T-helper 2 cell treated with Interferon-gamma antibody and Interleukin-4, amounts not matched to agents 5 μg/mL and 100 μg/mL, for 36 hours (primary cell): ENCODE data around the gene CADM4.

Experiments
- DNase-seq: peaks from one replicate; pipeline ENCODE4 v3.0.0; 2021; ENCODE audit warnings: low spot score
- H3K27ac Mint-ChIP-seq: one replicate; pipeline ENCODE4 v1.8.0; 2021; ENCODE audit warnings: mild to moderate bottlenecking, mixed read lengths
- H3K27me3 Mint-ChIP-seq: one replicate; pipeline ENCODE4 v1.8.0; 2021; ENCODE audit warnings: low read depth, mixed read lengths
- H3K36me3 Mint-ChIP-seq: one replicate; pipeline ENCODE4 v1.8.0; 2021; ENCODE audit warnings: low read depth, mixed read lengths
- H3K4me1 Mint-ChIP-seq: one replicate; pipeline ENCODE4 v1.8.0; 2021; ENCODE audit warnings: low read depth, mixed read lengths
- H3K4me3 Mint-ChIP-seq: one replicate; pipeline ENCODE4 v1.8.0; 2022; ENCODE audit warnings: mild to moderate bottlenecking, moderate library complexity, mixed read lengths
- H3K9me3 Mint-ChIP-seq: one replicate; pipeline ENCODE4 v1.8.0; 2021; ENCODE audit warnings: mixed read lengths

The CADM4 gene

DNA sequence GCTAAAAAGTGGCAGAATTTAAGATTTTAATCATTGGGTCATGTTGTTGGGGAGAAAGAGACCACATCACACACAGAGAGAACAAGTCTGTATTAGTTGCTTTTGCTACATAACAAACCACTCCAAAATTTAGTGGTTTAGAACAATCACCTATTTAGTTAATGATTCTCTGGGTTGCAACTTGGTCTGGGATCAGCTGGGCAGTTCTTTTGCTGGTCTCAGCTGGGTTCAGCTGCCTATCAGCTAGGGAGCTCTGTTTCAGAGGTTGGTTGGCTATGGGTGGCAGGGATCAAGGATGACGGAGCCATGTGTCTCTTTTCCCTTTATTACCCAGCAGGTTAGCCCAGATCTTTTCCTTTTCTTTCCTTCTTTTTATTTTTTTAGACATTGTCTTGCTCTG, 55.2 kb downstream of the CADM4 start:
- no peak overlapping the region for H3K4me3 Mint-ChIP-seq
- no peaks in the 10 kb centered on the region for H3K27me3 Mint-ChIP-seq
- peak overlapping the region; percentile 81 for H3K27ac Mint-ChIP-seq
- no peaks in the 10 kb centered on the region for H3K9me3 Mint-ChIP-seq
- H3K4me1 Mint-ChIP-seq, result peaks cover 17% of the 10 kb centered on the region
- H3K36me3 Mint-ChIP-seq, result peaks cover 18% of the 10 kb centered on the region
- DNase-seq, result no peak

GRCh38 chr19:43582495-43582894, 57.2 kb downstream of the CADM4 start:
- Mint-ChIP-seq H3K27ac (no peak overlapping the region), H3K4me3 (no peak overlapping the region), H3K4me1 (peaks cover 24% of the 10 kb centered on the region), H3K9me3 (no peaks in the 10 kb centered on the region), H3K27me3 (peaks cover 2% of the 10 kb centered on the region), H3K36me3 (peaks cover 21% of the 10 kb centered on the region)
- DNase-seq, result no peak

DNA sequence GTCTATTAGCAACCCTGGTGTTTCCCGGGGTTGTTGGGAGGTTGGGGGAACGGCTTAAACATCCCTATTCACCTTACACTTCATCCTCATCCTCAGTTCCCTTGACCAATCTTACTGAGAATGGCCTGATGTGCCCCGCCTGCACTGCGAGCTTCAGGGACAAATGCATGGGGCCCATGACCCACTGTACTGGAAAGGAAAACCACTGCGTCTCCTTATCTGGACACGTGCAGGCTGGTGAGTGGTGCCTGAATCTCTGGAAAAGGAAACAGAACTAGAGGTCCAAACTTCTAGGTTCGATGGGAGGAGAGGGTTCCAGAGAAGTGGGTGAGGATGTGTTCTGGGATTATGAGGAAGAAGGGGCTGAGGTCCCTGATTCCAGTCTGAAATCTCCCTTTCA, 58.2 kb downstream of the CADM4 start:
- Mint-ChIP-seq H3K9me3 (no peaks in the 10 kb centered on the region), H3K27ac (peak overlapping the region; percentile 52), H3K4me3 (peak overlapping the region; percentile 85), H3K4me1 (peaks cover 25% of the 10 kb centered on the region), H3K27me3 (peaks cover 2% of the 10 kb centered on the region), H3K36me3 (peaks cover 18% of the 10 kb centered on the region)
- no peak for DNase-seq

DNA sequence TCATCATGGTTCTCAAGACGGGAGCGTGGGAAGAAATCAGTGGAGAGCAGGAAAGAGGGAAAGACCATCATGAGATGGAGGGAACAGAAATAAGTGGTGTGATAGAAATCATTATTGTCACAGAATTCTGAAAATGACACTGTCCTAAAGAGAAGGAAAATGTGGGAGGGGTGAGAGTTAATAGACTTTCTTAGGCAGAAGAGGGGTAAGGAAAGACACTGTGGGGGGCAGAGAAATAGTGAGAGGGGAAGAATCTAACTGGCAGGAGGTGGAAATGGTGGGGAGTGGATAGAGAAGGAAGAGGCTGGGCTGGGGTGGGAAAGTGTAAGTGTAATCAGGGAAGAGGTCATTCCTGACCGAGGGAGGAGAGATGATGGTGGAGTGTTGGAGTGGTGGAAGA, 60.9 kb downstream of the CADM4 start:
- Mint-ChIP-seq H3K27me3 (peaks cover 2% of the 10 kb centered on the region), H3K27ac (peak overlapping the region; percentile 90), H3K36me3 (peaks cover 6% of the 10 kb centered on the region), H3K4me1 (peaks cover 25% of the 10 kb centered on the region), H3K9me3 (no peaks in the 10 kb centered on the region), H3K4me3 (peak overlapping the region; percentile 85)
- no peak for DNase-seq

GRCh38 chr19:43575955-43576878, 63.4 kb downstream of the CADM4 start:
- no peak for DNase-seq
- peaks cover 18% of the 10 kb centered on the region for H3K4me1 Mint-ChIP-seq

GRCh38 chr19:43575156-43575950, 64.3 kb downstream of the CADM4 start, which contains the start of the genes PINLYP and XRCC1:
TSS of gene PINLYP (plus strand) at chr19:43575801. CDS start at chr19:43577192, 1,391 bp downstream.
TSS of gene XRCC1 (minus strand) at chr19:43575527. CDS start at chr19:43575458, 69 bp downstream.
- peaks cover 6% of the 10 kb centered on the region for H3K36me3 Mint-ChIP-seq
- H3K9me3 Mint-ChIP-seq, result no peaks in the 10 kb centered on the region
- H3K27ac Mint-ChIP-seq, result peak within 1 kb of the TSS; percentile 95
- H3K4me1 Mint-ChIP-seq, result peaks cover 18% of the 10 kb centered on the region
- H3K4me3 Mint-ChIP-seq, result peak within 1 kb of the TSS; percentile 98
- H3K27me3 Mint-ChIP-seq, result peaks cover 2% of the 10 kb centered on the region
- DNase-seq, result peak; percentile 95

More at GRCh38 chr19:43575955-43576878, 63.4 kb downstream of the CADM4 start:
- Mint-ChIP-seq H3K36me3 (peaks cover 6% of the 10 kb centered on the region), H3K27ac (peak overlapping the region; percentile 69), H3K9me3 (no peaks in the 10 kb centered on the region), H3K4me3 (peak overlapping the region; percentile 98), H3K27me3 (peaks cover 2% of the 10 kb centered on the region)

DNA sequence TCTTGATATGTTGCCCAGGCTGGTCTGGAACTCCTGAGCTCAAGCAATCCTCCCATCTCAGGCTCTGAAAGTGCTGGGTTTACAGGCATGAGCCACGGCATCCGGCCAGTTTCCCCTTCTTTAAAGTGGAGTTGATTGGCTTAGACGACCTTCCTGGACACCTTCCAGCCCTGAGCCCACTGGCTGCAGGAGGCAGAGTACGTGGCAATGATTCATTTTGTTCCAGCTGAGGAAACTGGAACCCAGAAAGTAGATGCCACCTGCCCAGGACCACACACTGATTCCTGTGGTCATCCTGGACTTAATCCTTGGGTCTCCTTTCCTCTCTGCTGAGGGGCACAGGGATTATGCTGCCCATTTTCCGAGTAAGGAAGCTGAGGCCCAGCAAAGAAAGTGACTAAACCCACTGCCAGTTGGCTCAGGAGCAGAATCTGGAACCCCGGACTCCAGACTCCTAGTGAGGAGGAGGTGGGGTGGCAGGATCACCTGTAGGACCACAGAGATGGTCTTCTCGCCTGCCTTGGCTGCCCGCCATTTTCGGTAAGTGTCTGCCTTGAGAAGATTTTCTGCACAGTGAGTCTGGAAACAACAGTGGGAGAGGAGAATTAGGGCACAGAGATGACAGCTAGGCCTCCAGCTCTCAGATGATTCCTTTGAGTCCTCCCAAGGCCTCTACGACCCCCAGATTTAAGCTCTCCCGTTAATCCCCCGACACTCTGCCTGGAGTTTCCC, 65.1 kb downstream of the CADM4 start:
- no peak for DNase-seq
- peak overlapping the region; percentile 98 for H3K4me3 Mint-ChIP-seq
- H3K4me1 Mint-ChIP-seq, result peaks cover 12% of the 10 kb centered on the region
- H3K36me3 Mint-ChIP-seq, result peaks cover 6% of the 10 kb centered on the region
- H3K9me3 Mint-ChIP-seq, result no peaks in the 10 kb centered on the region
- peaks cover 2% of the 10 kb centered on the region for H3K27me3 Mint-ChIP-seq
- H3K27ac Mint-ChIP-seq, result peak overlapping the region; percentile 95
